Cardiac muscle cell (in vitro differentiated cells and primary cell): ENCODE data around the gene NTNG2. TPM values are rescaled to one million over a fixed set of nuclear protein-coding genes. Genes with fewer than 3 reads are reported as not detected.
A peak's percentile ranks its signal among the peaks of the same experiment; 100 is the strongest.

Experiments
- DNase-seq, 2 donors: peaks; one replicate each; pipeline versions ENCODE4 v3.0.0 to v3.0.0-alpha.2; 2010 to 2017; ENCODE audit warnings: low read depth in 1 of 2, low spot score in 1 of 2
- H3K27ac ChIP-seq: fragments of 200-600 bp; sonication (generic); 2 replicates; pipeline ENCODE4 v1.5.1; 2016
- H3K27me3 ChIP-seq: fragments of 200-600 bp; sonication (generic); 2 replicates; pipeline ENCODE4 v1.6.0; 2016; ENCODE audit warnings: control low read depth
- H3K36me3 ChIP-seq: fragments of 200-600 bp; sonication (generic); 2 replicates; pipeline ENCODE4 v1.5.1; 2016; ENCODE audit warnings: control low read depth
- H3K4me1 ChIP-seq: fragments of 200-600 bp; sonication (generic); 2 replicates; pipeline ENCODE4 v1.8.1; 2017; ENCODE audit warnings: low read depth, mild to moderate bottlenecking, mixed run types
- H3K4me3 ChIP-seq: fragments of 200-600 bp; sonication (generic); 2 replicates; pipeline ENCODE4 v1.5.1; 2016; ENCODE audit warnings: mild to moderate bottlenecking
- H3K9me3 ChIP-seq: fragments of 200-600 bp; sonication (generic); 2 replicates; pipeline ENCODE4 v1.5.1; 2017; ENCODE audit warnings: low read depth, mild to moderate bottlenecking, control low read depth
- polyA plus RNA-seq: library from polyadenylated mRNA; unstranded; fragments of >200 nt; fragmentation: Nextera tagmentation; extraction: Ambion mirVana; gene quantifications from 2 replicates; pipeline ENCODE4 v1.2.1, GENCODE V29; 2016
- total RNA-seq: library from RNA; depleted of rRNA; stranded (reverse); fragments of >200 nt; gene quantifications from 2 replicates; pipeline ENCODE4 v1.2.3, GENCODE V29; 2016
- TF ChIP-seq, protein P1 (sequence below): IDR thresholded peaks from 2 replicates; pipeline ENCODE4 v1.5.1; 2012; ENCODE audit warnings: low read depth, mild to moderate bottlenecking, low read length

NTNG2 gene
- total and polyA plus RNA-seq, 2 experiments from 2014 or later = 1.7 to 3.5 TPM

DNA sequence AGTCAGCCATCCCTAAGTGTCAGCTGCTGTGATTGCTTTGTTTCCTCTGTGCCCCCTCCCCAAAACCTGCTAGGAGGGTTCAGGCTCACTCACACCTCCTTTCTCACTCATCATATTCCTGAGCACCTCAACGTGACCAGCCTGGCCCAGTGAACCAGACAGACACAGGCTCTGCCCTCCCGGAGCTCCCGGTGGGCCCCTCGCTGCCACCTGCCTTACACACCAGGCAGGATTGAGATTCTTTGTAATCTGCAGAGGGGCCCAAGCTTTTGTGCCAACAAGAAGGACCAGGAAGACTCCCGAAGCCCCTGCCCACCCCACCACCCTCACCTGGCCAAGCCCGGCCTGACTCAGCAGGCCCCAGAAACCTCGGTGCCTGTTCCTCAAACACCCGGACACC lies 87.8 kb downstream of the NTNG2 start:
- Histone ChIP-seq H3K27ac (no peak overlapping the region), H3K4me1 (no peaks in the 10 kb centered on the region), H3K4me3 (no peak overlapping the region), H3K36me3 (no peaks in the 10 kb centered on the region), H3K9me3 (no peaks in the 10 kb centered on the region), H3K27me3 (no peaks in the 10 kb centered on the region)
- DNase-seq = no peak
- TF ChIP-seq, protein P1, sequence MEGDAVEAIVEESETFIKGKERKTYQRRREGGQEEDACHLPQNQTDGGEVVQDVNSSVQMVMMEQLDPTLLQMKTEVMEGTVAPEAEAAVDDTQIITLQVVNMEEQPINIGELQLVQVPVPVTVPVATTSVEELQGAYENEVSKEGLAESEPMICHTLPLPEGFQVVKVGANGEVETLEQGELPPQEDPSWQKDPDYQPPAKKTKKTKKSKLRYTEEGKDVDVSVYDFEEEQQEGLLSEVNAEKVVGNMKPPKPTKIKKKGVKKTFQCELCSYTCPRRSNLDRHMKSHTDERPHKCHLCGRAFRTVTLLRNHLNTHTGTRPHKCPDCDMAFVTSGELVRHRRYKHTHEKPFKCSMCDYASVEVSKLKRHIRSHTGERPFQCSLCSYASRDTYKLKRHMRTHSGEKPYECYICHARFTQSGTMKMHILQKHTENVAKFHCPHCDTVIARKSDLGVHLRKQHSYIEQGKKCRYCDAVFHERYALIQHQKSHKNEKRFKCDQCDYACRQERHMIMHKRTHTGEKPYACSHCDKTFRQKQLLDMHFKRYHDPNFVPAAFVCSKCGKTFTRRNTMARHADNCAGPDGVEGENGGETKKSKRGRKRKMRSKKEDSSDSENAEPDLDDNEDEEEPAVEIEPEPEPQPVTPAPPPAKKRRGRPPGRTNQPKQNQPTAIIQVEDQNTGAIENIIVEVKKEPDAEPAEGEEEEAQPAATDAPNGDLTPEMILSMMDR = no peak

DNA sequence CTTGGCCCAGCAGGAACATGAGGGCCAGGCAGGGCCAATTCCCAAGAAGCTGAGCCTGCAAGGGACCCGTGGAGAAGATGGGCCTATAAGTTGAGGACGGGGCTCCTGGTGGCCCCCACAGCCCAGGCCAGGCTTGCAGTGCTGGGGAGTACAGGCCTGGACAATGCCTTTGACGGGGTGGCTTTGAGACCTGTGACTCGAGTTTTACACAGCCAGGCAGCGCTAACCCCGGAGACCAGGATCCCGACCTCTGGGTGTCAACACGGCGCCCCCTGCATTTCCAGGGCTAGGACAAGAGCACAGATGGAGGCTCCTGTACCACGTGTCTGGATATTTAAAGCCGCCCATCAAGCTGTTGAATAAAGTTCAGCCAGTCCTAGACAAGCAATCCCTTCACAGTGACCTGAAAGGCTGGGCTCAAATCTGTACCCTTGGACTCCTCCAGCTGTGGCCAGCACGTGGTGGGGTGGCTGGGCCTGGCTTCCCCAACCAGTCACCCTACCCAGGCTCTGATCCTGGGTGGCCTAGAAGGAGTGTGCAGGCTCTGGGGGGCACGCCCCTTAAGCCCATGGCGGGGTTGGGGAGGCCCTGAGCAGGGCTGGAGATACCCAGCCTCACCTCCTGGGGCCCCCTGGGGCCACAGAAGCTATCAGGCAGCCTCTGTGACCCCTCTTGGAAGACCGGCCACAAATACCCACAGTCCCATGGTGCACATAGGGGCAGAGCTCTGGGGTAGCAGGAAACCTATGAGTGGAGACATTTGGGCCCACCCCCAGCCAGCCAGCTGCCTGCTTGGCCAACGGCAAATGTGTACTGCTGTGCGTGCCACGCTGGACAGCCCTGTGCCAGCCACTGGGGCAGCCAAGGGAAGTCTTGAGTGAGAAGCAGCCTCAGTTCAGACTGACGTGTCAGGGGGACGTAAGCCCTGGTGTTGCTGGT lies 88.7 kb downstream of the NTNG2 start:
- TF ChIP-seq, protein P1 = no peak
- H3K4me1 ChIP-seq = no peaks in the 10 kb centered on the region
- H3K9me3 ChIP-seq = no peaks in the 10 kb centered on the region
- no peaks in the 10 kb centered on the region for H3K36me3 ChIP-seq
- no peak overlapping the region for H3K27ac ChIP-seq
- H3K27me3 ChIP-seq = no peaks in the 10 kb centered on the region
- no peak for DNase-seq
- H3K4me3 ChIP-seq = no peak overlapping the region

DNA sequence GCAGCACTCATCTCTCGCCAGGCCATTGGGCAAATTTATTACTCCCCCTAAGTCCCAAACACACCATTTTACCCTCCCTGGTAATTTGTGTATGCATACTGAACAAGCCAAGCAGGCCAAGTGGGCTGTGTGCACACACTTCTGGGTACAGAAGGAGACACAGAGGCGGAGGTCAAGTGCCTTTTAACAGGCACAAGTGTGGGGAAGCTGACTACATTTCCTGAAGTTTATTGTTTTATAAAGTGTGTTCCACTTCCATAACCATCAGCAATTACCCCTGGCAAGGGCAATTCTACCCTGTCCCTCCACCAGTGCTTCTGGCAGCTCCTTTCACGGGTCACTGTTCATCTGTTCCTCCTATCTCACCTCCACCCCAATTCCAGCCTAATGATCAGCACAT lies 99.0 kb downstream of the NTNG2 start:
- TF ChIP-seq, protein P1 = no peak
- Histone ChIP-seq H3K9me3 (no peaks in the 10 kb centered on the region), H3K27me3 (no peaks in the 10 kb centered on the region), H3K4me3 (no peak overlapping the region), H3K36me3 (peaks cover 10% of the 10 kb centered on the region), H3K27ac (peak overlapping the region; percentile 11), H3K4me1 (peaks cover 23% of the 10 kb centered on the region)
- DNase-seq = no peak

DNA sequence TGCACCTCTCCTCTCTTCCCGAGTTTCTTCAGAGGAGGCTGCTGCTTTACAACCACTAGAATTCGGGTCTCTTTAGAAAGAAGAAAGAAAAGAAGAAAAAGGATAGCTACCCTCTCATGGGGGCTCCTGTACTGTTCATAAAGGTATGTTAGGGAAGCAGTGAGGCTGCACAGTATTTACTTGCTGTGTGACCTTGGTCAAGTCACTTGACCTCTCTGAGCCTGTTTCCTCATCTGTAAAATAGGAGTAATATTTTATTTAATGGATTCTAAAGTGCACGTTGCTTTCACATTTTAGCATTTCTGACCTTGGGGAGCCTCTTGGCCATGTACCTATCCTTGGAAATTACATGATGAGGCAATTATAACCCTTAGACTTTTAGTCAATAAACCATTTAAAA lies 104.2 kb downstream of the NTNG2 start:
- TF ChIP-seq, protein P1 = no peak
- peaks cover 33% of the 10 kb centered on the region for H3K36me3 ChIP-seq
- no peaks in the 10 kb centered on the region for H3K27me3 ChIP-seq
- no peak overlapping the region for H3K27ac ChIP-seq
- no peak overlapping the region for H3K4me3 ChIP-seq
- no peak for DNase-seq
- no peaks in the 10 kb centered on the region for H3K9me3 ChIP-seq
- H3K4me1 ChIP-seq = peaks cover 16% of the 10 kb centered on the region

DNA sequence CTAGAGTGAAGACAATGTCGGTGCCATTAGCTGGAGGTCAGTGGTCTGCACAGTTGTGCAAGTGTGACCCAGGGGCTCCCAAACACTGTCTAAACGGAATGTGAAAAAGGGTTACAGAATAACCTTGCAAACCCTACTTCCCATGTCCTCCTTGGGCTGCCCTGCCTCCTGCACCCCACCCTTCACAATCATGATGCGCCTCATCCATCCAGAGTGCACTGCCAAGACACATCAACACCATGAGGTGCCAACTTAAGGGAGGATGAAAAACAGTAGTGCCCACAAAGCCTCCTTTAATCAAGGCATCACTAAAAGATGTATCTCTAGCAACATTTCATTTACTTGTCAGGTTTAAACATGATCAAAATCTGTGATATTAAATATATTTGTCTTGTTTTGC lies 105.8 kb downstream of the NTNG2 start:
- no peak overlapping the region for H3K27ac ChIP-seq
- H3K9me3 ChIP-seq = no peaks in the 10 kb centered on the region
- no peaks in the 10 kb centered on the region for H3K27me3 ChIP-seq
- H3K36me3 ChIP-seq = peaks cover 45% of the 10 kb centered on the region
- H3K4me3 ChIP-seq = no peak overlapping the region
- peaks cover 3% of the 10 kb centered on the region for H3K4me1 ChIP-seq
- no peak for DNase-seq
- TF ChIP-seq, protein P1 = no peak
